CD4-positive, alpha-beta T cell treated with Interleukin-15 for 4 hours (primary cell): ENCODE measurements around the gene UVSSA.
"Not testable (repeated sequence)": the region's sequence is repeated elsewhere in the genome, so short reads cannot be mapped to it uniquely, and the experiment has no call there.

Experiments used
- DNase-seq: peaks from one replicate; pipeline ENCODE4 v3.0.0-alpha.2; 2020; ENCODE audit warnings: low spot score

Gene UVSSA

GRCh38 chr4:1376841-1377605 is 30.0 kb downstream of the UVSSA start:
- no peak for DNase-seq

GRCh38 chr4:1377606-1378261 is 30.7 kb downstream of the UVSSA start:
- no peak for DNase-seq

GRCh38 chr4:1378559-1379231 is 31.7 kb downstream of the UVSSA start:
- no peak for DNase-seq

GRCh38 chr4:1379351-1379781 is 32.4 kb downstream of the UVSSA start:
- DNase-seq = no peak

GRCh38 chr4:1379801-1380331 is 32.9 kb downstream of the UVSSA start:
- DNase-seq = no peak

- no peak for DNase-seq
Measured at GRCh38 chr4:1380368-1381151, 33.6 kb downstream of the UVSSA start.

GRCh38 chr4:1381181-1381621 is 34.2 kb downstream of the UVSSA start:
- DNase-seq = no peak

GRCh38 chr4:1381944-1382541 is 35.0 kb downstream of the UVSSA start:
- DNase-seq = no peak

GRCh38 chr4:1382776-1383727 is 36.0 kb downstream of the UVSSA start:
- no peak for DNase-seq

- no peak for DNase-seq
Measured at GRCh38 chr4:1383728-1384591, 37.0 kb downstream of the UVSSA start.

- no peak for DNase-seq
Measured at GRCh38 chr4:1384675-1385372, 37.8 kb downstream of the UVSSA start.

GRCh38 chr4:1385373-1386340 is 38.6 kb downstream of the UVSSA start:
- no peak for DNase-seq

- not testable (repeated sequence) for DNase-seq
Measured at GRCh38 chr4:1393363-1393762, 46.4 kb downstream of the UVSSA start.

GRCh38 chr4:1393866-1394265 is 46.9 kb downstream of the UVSSA start:
- no peak for DNase-seq

GRCh38 chr4:1394554-1395388 is 47.8 kb downstream of the UVSSA start:
- DNase-seq = not testable (repeated sequence)

GRCh38 chr4:1395389-1395820 is 48.4 kb downstream of the UVSSA start:
- DNase-seq = not testable (repeated sequence)
